NCI-H460 (cell line): ENCODE results near the gene GHRH. TPM values are rescaled to one million over a fixed set of nuclear protein-coding genes. Genes with fewer than 3 reads are reported as not detected.

ENCODE experiments used
- DNase-seq: peaks from one replicate; pipeline ENCODE4 v3.0.0-alpha.2; 2016; ENCODE audit warnings: low read depth; ENCODE audit errors: extremely low read depth
- total RNA-seq: library from RNA; depleted of rRNA; stranded (reverse); fragments of >200 nt; shearing (Covaris generic); gene quantifications from 2 replicates; pipeline ENCODE4 v1.2.3, GENCODE V29; 2014

The GHRH gene
- total RNA-seq, 1 experiment from 2014 or later = not detected

DNA sequence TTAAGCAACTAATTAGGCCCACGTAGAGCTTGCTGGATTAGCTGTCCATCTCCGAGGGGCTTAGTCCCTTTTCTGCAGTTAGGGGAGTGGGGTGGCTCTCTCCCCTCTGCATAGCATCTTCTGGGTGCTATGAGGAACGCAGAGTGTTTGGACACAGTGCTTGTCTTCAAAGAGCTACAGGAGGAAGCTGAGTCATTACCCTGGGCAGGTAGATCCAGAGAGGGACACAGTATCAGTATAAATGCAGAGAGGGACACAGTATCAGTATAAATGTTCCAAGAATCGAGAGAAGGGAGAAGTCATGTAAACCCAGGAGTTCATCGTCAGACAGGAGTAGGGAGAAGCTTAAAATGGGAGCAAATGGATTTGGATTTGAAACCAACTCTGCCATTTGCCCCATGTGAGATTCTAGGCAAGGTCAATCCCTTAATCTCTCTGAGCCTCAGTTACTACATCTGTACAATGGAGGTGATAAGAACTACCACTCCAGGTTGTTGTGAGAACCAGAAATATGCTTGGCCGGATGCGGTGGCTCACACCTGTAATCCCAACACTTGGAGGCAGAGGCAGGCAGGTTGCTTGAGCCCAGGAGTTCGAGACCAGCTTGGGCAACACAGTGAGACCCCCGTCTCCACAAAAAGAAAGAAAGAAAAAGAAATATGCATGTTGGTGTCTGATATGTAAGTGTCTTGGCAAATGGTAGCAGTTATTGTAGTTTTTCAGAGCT lies 5.5 kb upstream of the GHRH start:
- DNase-seq = no peak

DNA sequence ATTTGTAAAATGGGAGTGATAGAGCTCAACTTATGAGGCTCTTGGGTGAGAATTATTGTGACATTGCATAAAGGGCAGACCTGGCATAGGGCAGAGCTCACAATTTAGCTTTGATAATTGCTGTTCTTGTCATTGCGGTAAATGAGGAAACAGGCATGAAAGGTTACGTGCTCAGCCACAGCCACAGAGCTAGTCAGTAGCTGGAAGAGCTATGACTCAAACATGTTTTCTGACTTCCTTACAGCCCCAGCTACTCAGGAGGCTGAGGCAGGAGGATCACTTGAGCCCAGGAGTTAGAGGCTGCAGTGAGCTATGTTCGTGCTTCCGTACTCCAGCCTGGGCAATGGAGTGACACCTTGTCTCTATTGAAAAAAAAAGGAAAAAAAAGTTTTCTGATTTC lies 3.5 kb upstream of the GHRH start:
- DNase-seq = no peak

DNA sequence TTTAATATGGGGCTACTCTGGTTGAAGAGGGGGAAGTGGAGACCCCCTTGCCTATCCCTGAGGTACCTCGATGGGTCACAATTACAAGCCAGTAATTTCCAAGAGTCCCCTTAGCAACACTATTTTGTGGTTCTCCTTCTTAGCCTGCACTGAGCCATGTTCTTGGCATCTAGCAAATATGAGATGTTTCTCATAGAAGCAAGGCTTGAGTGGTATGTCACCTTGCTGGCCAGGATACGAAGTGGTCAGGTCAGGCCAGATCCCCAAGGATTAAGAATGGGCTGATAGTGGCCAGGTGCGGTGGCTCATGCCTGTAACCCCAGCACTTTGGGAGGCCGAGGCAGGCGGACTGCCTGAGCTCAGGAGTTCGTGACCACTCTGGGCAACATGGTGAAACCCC lies 2.1 kb upstream of the GHRH start:
- no peak for DNase-seq

DNA sequence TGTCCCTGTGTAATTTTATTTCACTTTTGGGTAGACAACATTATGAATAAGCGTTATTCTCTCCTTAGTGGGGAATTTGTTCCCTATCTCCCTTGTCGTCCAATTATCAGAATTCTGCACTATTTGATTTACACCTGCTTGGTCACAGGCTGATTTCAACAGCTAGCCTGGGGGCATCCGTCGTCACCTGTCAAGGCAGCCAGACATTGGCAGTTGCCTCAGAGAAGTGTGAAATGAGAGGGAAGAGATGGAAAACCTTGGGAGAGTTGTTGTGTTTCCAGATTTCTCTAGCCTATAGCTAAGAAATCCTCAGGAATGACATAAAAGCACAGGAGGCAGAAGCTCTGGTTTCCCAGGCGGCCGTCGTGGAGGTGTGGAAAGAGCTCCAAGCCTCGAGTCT lies 891 bp upstream of the GHRH start:
- DNase-seq = no peak

DNA sequence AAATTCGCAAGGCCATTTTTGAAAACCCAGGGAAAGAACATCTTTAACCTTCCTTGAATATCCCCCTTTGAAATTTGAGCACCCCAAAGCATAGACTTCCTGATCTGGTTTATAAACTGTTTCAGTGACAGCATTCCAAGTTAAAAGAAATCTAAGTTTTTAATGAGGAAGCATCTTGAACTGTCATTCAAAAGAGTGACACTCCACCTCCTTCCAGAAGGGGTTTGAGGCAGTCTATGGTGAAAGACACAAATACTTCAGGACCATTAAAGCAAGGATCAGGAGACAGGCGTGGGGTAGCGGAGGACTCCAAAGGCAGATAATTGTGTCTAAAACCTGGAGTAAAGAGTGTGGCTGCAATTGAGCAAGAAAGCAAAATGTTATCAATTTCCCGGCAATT lies 691 bp downstream of the GHRH start:
- no peak for DNase-seq

DNA sequence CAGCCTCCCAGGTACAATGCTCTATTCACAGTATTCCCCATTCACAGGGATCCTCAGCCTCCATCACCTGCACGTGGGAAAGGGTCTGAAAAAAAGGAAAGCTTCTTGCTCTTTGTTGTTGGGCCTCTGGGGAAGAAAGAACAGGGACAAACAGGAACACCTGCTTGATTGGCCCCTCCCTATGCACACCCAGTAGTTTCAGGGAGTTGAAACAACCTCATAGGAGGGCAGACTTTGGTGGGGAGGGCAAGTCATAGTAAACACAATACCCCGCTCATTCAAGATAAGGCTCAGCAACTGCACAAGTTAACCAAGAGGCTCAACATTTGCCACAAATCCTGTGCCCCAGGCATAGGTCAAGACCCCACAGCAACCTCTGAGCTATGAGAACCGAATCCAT lies 1.7 kb downstream of the GHRH start:
- DNase-seq = no peak

DNA sequence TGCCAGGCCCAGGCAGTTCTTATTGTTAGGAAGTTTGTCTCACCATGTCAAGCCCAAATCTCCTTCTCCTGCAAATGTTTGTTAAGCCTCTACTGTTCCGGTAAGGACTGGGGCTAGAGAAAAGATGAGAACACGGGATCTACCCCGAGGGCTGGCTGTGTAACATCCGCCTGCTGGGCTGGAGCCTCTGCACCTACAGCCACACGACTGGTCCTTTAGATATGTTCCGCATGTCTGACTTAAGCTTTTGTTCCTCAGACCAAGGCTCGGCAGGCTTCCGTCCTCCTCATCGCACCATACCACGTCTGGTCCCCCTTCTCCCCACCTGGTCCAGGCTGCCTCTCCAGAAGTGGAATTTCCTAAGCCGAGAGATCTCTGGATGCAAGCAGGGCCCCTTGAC lies 2.6 kb downstream of the GHRH start:
- DNase-seq = no peak

DNA sequence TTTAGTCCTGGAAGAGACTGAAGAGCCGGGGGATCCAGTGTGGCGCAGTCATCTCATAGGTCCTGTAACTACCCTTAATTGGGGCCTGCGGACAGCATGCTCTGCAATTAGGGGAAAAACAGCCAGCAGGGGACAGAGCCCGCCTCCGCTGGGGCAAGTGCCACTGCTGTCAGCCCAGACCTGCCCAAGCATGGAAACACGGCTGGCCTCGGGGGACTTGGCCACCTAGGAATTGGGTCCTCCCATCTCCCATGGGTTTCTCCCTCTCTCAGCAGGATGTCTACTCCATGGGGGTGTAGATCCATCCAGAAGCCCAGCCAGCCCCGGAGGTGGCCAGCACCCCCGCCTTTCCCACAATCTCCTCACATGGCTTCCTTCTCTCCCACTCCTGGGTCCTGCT lies 3.6 kb downstream of the GHRH start:
- no peak for DNase-seq

DNA sequence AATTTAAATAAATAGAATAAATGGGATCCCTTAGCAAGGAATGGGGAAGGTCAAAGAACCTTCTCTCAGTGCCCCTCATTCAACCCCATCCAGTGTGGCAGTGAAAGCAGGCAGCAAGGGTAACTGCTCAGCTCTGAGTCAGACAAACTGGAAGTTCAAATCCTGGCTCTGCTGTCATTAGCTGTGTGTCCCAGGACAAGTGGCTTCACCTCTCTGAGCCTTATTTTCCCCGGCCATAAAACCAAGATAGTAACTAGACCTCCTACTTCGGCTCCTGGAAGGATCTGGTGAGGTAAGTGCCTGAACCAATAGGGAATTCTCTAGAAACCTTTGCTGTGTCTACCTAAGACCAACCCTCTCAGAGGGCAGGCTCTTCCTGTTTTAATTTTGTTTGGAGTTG lies 4.1 kb downstream of the GHRH start:
- DNase-seq = no peak

DNA sequence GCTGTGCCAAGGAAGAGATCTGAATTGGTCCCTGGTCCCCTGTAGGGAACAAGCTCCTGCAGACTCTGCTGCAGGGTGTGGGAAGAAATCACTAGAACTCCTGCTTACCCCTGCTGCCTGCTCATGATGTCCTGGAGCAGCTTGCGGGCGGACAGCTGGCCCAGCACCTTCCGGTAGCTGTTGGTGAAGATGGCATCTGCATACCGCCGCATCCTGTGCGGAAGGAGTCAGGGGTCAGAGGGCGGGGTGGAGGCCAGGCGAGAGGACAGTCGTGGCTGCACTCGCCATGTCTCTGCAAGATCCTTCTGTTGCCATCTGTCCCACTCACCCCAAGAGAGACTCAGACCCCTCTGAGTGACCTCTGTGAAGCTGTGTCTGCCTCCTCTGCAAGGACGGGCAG lies 5.3 kb downstream of the GHRH start:
- no peak for DNase-seq

DNA sequence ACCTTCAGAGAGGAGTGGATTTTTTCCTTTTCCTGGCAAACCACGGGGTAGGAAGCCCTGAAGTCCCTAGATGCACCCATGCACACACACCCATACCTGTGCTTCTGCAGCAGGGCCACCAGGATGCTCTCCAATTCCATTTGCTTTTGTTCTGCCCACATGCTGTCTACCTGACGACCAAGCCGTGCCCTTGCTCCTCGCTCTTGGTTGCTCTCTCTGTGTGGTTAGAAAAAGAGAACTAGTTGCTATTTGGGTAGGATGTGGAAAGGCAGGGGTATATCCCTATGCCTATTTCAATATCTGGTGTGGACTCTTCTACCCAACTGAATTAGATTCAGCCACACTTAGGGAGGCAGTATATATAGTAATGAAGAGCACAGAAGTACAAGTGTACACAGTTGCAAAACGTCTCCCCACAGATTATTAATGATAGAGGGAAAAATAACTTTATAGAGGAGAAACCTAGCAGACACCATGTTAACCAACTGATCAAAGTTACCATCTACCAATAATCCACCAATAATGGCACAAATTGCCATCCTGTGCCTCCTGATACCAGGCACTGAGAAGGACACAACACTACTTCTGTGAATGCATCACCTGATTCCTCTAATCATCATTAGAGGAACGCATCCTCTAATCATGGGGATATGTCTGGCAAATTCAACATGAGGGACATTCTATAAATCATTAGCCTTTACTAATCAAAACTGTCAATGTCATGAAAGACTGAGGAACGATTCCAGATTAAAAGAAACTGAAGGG lies 7.3 kb downstream of the GHRH start:
- DNase-seq = no peak

DNA sequence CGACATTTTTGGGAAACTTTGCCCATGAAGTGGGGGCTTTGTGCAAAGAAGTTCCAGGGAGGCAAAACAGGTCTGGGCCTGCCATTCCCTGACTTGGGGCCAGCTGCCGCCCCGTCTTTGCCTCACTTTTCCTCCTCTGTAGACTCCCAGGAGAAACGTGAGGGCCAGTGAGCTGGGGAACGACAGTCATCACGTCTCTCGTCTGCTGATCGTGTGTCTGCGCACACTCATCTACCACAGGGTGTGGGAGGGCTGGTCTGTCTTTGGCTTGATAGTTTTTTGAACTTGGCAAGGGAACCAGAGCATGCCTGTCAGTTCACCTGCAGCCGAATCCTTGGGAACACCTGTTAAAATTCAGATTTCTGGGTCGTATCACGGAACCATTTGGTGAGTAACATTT lies 8.5 kb downstream of the GHRH start:
- no peak for DNase-seq

DNA sequence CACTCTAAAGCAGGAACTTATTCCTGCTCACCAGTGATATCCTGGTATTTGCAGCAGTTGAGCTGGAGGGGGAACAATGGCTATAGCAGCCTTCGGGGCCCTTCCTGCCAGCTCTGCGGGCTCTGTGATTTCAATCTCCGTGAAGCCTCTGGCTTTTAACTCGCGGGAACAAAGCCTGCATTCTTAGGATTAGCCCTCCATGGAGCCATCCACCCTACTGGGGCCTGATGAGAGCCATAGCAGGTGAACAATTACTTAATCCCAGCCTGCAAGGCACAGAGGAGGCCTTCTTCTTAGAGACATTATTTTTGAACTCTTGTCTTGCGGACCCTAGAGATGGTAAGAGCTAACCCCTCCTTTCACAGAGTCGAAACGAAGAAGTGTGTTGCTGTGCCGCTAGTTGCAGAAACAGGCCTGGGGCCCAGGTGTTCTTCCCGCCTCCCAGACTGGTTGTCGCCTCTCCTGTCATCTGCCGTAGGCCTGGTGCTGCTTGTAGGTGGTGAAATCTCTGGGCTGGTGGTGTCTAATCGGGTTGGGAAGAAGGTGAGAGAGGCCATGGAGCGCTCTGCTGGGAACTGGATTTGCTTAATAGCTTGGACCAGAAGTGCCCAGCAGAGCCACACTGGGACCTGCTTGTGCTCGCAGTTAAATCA lies 9.7 kb downstream of the GHRH start:
- DNase-seq = no peak

DNA sequence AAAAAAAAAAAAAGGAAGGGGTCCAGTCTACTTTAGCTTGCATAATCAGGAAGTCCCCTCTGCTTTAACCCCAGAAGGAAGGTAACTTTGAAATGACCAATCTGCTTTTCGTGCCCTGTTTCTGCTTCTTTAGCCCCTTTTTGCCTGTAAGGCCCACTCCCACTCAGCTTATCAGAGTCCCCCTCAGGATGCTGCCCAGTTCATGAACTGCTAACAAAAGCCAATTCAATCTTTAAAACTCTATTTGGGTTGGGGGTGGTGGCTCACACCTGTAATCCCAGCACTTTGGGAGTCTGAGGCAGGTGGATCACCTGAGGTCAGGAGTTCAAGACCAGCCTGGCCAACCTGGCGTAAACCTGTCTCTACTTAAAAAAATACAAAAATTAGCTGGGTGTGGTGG lies 12.3 kb downstream of the GHRH start:
- DNase-seq = no peak

DNA sequence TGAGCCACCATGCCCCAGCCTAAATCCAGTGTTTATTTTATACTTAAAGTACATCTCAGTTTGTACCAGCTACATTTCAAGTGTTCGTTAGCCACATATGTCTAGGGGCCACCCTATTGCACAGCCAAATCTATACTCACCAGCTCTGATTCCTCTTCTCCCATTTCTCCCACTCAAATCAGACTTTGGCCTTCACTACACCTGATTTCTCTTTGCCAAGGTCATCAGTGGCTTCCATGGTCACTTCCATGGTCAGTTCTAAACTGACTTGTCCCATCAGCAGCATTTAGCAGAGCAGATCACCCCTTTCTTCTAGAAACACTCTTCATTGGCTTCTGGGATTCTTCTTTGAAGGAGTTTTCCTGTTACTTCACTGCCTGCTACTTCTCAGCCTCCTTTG lies 14.1 kb downstream of the GHRH start:
- DNase-seq = no peak

DNA sequence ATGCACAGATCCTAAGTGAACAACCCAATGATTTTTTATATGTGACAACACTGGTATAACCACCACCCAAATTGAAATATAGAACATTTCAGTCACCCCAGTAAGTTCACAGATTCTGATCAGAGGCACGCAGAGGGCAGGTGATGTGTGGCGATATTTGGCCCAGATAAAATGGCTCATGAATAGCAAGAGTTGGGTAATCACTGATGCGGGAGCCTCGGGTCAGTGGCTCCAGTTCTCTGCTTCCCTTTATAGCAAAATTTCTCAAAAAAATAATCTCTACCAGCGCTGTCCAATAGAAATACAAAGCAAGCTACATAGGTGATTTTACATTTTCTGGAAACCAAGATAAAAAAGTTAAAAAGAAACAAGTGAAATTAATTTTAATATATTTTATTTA lies 14.9 kb downstream of the GHRH start:
- no peak for DNase-seq

DNA sequence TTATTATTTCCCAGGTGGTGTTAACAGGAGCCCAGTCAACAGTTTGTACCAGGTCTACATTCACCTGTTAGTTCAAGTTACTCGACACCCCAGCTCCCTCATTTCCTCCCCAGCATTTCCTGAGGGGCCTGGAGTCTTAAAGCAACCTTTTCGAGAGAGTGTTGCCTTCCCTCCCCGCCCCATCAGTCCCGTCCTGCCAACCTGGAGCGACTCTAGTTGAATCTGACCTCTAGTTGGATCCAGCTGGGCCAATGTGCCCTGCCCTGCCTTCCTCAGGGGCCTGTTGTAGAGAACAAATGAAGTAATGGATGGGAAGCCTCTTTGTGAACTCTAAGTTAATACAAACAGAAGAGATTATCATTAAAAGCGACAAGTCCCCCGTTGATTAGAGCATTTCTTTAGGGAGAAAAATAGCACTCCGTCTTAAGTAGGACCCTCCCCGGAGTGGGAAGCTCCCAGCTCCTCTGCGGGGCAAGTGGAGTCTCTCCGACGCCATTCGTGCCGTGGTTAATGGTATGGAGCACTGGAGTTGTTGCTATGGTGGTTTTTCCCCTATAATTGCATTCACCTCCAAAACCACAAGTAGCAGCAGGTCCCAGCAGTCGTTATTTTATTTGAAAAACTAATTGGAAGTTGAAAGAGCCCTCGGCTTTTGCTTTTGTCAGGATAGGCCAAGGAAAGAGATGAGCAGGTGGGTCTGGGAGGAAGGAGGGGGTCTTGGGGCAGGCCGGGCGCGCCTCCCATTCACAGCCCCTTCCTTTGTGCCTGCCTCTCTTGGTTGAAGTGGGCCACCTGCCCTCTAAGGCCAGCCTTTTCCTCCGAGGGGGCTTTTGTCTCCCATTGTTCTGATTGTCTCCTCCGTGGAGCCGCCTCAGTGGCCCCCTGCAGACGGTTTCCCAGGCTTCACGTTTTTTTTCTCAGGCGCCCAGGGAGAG lies 16.1 kb downstream of the GHRH start:
- no peak for DNase-seq

DNA sequence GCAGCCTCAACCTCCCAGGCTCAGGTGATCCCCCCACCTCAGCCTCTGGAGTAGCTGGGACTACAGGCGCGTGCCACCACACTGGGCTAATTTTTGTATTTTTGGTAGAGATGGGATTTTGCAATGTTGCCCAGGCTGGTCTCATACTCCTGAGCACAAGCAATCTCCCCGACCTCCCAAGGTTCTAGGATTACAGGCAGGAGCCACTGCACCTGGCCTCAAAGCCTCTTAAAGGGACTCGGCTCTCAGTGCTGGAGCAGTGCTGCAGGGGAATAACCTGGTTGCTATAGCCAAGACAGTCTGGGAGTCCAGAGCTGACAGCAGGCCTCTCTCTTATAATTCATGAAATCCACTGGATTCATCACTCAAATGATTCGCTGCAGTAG lies 17.0 kb downstream of the GHRH start:
- no peak for DNase-seq

DNA sequence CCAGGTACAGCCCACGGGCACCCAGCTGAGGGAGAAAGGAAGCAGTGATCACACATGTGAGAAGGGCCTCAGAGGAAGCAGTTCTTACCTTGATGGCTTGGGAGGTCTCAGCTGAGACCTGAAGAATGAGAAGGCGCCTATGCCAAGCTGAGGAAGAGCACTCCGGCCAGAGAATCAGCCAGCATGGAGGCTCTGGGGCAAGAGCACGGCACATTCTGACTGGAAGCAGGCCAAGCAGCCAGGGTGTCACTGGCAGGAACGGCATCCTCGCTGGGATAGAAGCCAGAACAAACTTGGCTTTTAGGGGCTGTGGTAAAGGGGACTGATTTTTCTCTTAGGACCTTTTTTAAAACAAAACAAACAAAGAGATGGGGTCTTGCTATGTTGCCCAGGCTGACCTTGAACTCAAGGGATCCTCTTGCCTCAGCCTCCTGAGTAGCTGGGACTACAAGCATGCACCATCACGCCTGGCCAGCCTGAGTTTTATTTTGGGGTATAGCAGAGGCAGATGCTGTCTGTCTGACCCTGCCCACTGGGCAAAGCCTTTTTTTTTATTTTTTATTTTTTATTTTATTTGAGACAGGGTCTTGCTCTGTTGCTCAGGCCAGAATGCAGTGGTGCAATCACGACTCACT lies 17.6 kb downstream of the GHRH start:
- DNase-seq = no peak
